Psoas muscle (tissue), 8 donors: Measurements from ENCODE around the gene DENND1A. TPM values are rescaled to one million over a fixed set of nuclear protein-coding genes. Genes with fewer than 3 reads are reported as not detected.

Experiments
- ATAC-seq, 4 donors: fragments of 200-7000 bp; cut with Tn5 transposase; one replicate each; pipeline ENCODE4 v1.9.1; 2020; ENCODE audit warnings: moderate library complexity in 3 of 4, mild to moderate bottlenecking in 2 of 4
- DNase-seq, 2 donors: peaks; one replicate each; pipeline ENCODE4 v3.0.0-alpha.2; 2020
- H3K27ac ChIP-seq: fragments of 200-600 bp; one replicate; pipeline ENCODE4 v1.8.0; 2022
- H3K27me3 ChIP-seq, 3 donors: fragments of 200-600 bp in 1 of 3; one replicate each; pipeline versions ENCODE4 v1.6.1 to v1.8.0; 2013 to 2022; ENCODE audit warnings: low read length in 2 of 3, mild to moderate bottlenecking in 2 of 3, moderate library complexity in 1 of 3; ENCODE audit not compliant: insufficient read depth in 3 of 3
- H3K36me3 ChIP-seq, 2 donors: fragments of 200-600 bp in 1 of 2; one replicate each; pipeline versions ENCODE4 v1.6.1 to v1.8.0; 2013 to 2022; ENCODE audit warnings: low read depth in 1 of 2, mild to moderate bottlenecking in 1 of 2, moderate library complexity in 1 of 2; ENCODE audit not compliant: insufficient read depth in 1 of 2
- H3K4me1 ChIP-seq: fragments of 200-600 bp; one replicate; pipeline ENCODE4 v1.8.0; 2022
- H3K4me3 ChIP-seq: fragments of 200-600 bp; one replicate; pipeline ENCODE4 v1.8.0; 2022; ENCODE audit warnings: mild to moderate bottlenecking
- H3K9me3 ChIP-seq: fragments of 200-600 bp; one replicate; pipeline ENCODE4 v1.8.0; 2022
- CTCF ChIP-seq: fragments of 200-600 bp; IDR thresholded peaks from one replicate; pipeline ENCODE4 v1.8.0; 2022; ENCODE audit warnings: antibody characterized with exemption
- WGBS, 3 donors: extraction: QIAGEN DNeasy Blood & Tissue Kit; methylation state at CpG; one replicate each; pipeline versions ENCODE4 v1.1.6 to v1.1.7; 2013; 5-methylcytosine and 5-hydroxymethylcytosine counted together
- intact Hi-C, 2 donors: fragments of 100-400 bp; cut with DNase I; formaldehyde crosslinking; loops; one replicate each; pipeline versions ENCODE4 v1.11.0 to v1.14.2; 2022
- polyA plus RNA-seq, 3 donors: library from polyadenylated mRNA; stranded (reverse); fragments of 200-250 nt; gene quantifications; one replicate each; pipeline ENCODE4 v1.2.3, GENCODE V29; 2013
- total RNA-seq, 4 donors: library from RNA; stranded (reverse); fragmentation: NEBNext Ultra II Directional in 2 of 4; extraction: Animal tissue kit (Norgen Biotek cat#: 25700) in 2 of 4; gene quantifications; one replicate each; pipeline versions ENCODE4 v1.2.1 to v1.2.4, GENCODE V29; 2021 to 2023
- donor health status: healthy with polysubstance abuse.
- donor health status: DM: no; HTN: no; CAD: no; lungs with moderate emphysema.
- donor health status: Bipolar disorder and iron deficiency.
- donor health status: healthy.
- donor health status: DM: yes; HTN: yes; CAD: no.
- donor health status: DM: no; HTN: no; CAD: no.
- donor health status: DM: no; HTN: no; CAD: no.
- donor health status: DM: yes; HTN: yes; CAD: no.

DENND1A gene
- total and polyA plus RNA-seq, 7 donors = 6.1 to 17.3 (median 13.9) TPM

GRCh38 chr9:123380852-123381705 is 548.8 kb downstream of the DENND1A start:
- Histone ChIP-seq H3K27me3 (peaks cover 0 to 4% (median 0%) of the 10 kb centered on the region in 3 donors), H3K4me3 (no peak overlapping the region), H3K27ac (no peak overlapping the region), H3K4me1 (no peaks in the 10 kb centered on the region), H3K9me3 (no peaks in the 10 kb centered on the region), H3K36me3 (peaks cover 0 to 9% of the 10 kb centered on the region in 2 donors)
- DNase-seq (no peak), ATAC-seq (no peak)
- WGBS, 3 donors = 85 to 91% (median 89%) methylated on average over 26 to 28 of the region's 28 CpGs
- TF ChIP-seq CTCF = no peak
- intact Hi-C loops = no loop called here

GRCh38 chr9:123378956-123379660 is 550.8 kb downstream of the DENND1A start:
- DNase-seq (no peak), ATAC-seq (no peak)
- no peak overlapping the region for H3K4me3 ChIP-seq
- H3K4me1 ChIP-seq = no peaks in the 10 kb centered on the region
- intact Hi-C loops = no loop called here
- no peaks in the 10 kb centered on the region for H3K9me3 ChIP-seq
- peaks cover 0 to 22% (median 6%) of the 10 kb centered on the region in 3 donors for H3K27me3 ChIP-seq
- H3K27ac ChIP-seq = no peak overlapping the region
- WGBS, 3 donors = 72 to 77% (median 75%) methylated on average over 30 of the region's 30 CpGs
- peaks cover 0 to 9% of the 10 kb centered on the region in 2 donors for H3K36me3 ChIP-seq
- no peak for TF ChIP-seq CTCF

- DNase-seq = no peak
- 59 to 67% (median 63%) methylated on average over 10 of the region's 10 CpGs for WGBS, 3 donors
- intact Hi-C loops = no loop called here
- Histone ChIP-seq H3K36me3 (peaks cover 0 to 1% of the 10 kb centered on the region in 2 donors), H3K27me3 (peaks cover 0 to 33% (median 11%) of the 10 kb centered on the region in 3 donors), H3K4me3 (no peak overlapping the region), H3K9me3 (no peaks in the 10 kb centered on the region), H3K27ac (no peak overlapping the region), H3K4me1 (no peaks in the 10 kb centered on the region)
- no peak for ATAC-seq
- TF ChIP-seq CTCF = no peak
Measured at GRCh38 chr9:123378025-123378424, 551.9 kb downstream of the DENND1A start.

GRCh38 chr9:123377211-123377971 is 552.5 kb downstream of the DENND1A start:
- no peak for DNase-seq
- no peak overlapping the region for H3K4me3 ChIP-seq
- WGBS, 3 donors = 60 to 73% (median 65%) methylated on average over 21 of the region's 21 CpGs
- no peak for TF ChIP-seq CTCF
- H3K27ac ChIP-seq = no peak overlapping the region
- intact Hi-C loops = no loop called here
- no peaks in the 10 kb centered on the region for H3K36me3 ChIP-seq
- ATAC-seq = peak in 2 of 4 donors; percentile 24 to 34
- no peaks in the 10 kb centered on the region for H3K9me3 ChIP-seq
- H3K27me3 ChIP-seq = peaks cover 0 to 39% (median 14%) of the 10 kb centered on the region in 3 donors
- no peaks in the 10 kb centered on the region for H3K4me1 ChIP-seq
